GM12878 (cell line): ENCODE measurements around the gene OR2AG2. TPM values are rescaled to one million over a fixed set of nuclear protein-coding genes. Genes with fewer than 3 reads are reported as not detected.

ENCODE experiments used
- ATAC-seq: fragments of 200-7000 bp; cut with Tn5 transposase; 3 replicates; pipeline ENCODE4 v1.9.1; 2020; ENCODE audit warnings: mild to moderate bottlenecking, moderate library complexity
- BruUV-seq: library from RNA; stranded (reverse); fragments of 400-500 nt; replicated peaks from 2 replicates; lab custom pipeline; 2021; lab: Mats Ljungman, UMichigan
- CTCF ChIA-PET: fragments of 300-600 bp; sonication (Branson Sonifier 250); formaldehyde crosslinking; extraction: SDS; loops from one replicate; lab custom pipeline; 2021; ENCODE audit warnings: inconsistent platforms; lab: Yijun Ruan, JAX
- POLR2A ChIA-PET: fragments of 350-600 bp; formaldehyde crosslinking; extraction: SDS; loops from one replicate; lab custom pipeline; 2021; ENCODE audit warnings: inconsistent platforms; lab: Charles Lee
- RAD21 ChIA-PET: fragments of 300-600 bp; sonication (Branson Sonifier 250); formaldehyde crosslinking; loops from one replicate; lab custom pipeline; 2023; ENCODE audit warnings: antibody characterized with exemption; ENCODE audit not compliant: unreplicated experiment; lab: Charles Lee
- SMC1A ChIA-PET: fragments of 300-600 bp; sonication (Branson Sonifier 250); formaldehyde crosslinking; loops from one replicate; lab custom pipeline; 2023; ENCODE audit not compliant: unreplicated experiment, uncharacterized antibody; lab: Charles Lee
- DNase-seq: peaks from one replicate; pipeline ENCODE4 v3.0.0-alpha.2; 2011; ENCODE audit warnings: low read depth, low spot score
- FAIRE-seq: peaks from 3 replicates; lab custom pipeline; 2011; peaks lifted over from hg19 to GRCh38; lab: Jason Lieb, UNC
- H2AFZ ChIP-seq: 2 replicates; pipeline ENCODE4 v1.6.0; 2011; ENCODE audit warnings: low read depth, low read length, control low read depth; ENCODE audit not compliant: control insufficient read depth
- H3K27ac ChIP-seq: 2 replicates; pipeline ENCODE4 v1.5.1; 2011; ENCODE audit warnings: control low read depth; ENCODE audit not compliant: control insufficient read depth, insufficient read depth
- H3K27me3 ChIP-seq, 2 experiments: replicated peaks in 1 of 2; 2 replicates each; pipeline versions ENCODE4 v1.6.0 to v1.6.1; 2011; ENCODE audit warnings: low read length in 1 of 2; ENCODE audit not compliant: control insufficient read depth in 2 of 2, insufficient read depth in 2 of 2
- H3K36me3 ChIP-seq, 2 experiments: 2 replicates each; pipeline ENCODE4 v1.5.1; 2011; ENCODE audit warnings: low read length in 1 of 2; ENCODE audit not compliant: control insufficient read depth in 2 of 2, insufficient read depth in 2 of 2
- H3K4me1 ChIP-seq: 2 replicates; pipeline ENCODE4 v1.6.1; 2011; ENCODE audit warnings: mild to moderate bottlenecking, low read length, moderate library complexity, mixed read lengths; ENCODE audit not compliant: control insufficient read depth, insufficient read depth
- H3K4me2 ChIP-seq: 2 replicates; pipeline ENCODE4 v1.6.0; 2011; ENCODE audit warnings: control low read depth; ENCODE audit not compliant: control insufficient read depth, insufficient read depth
- H3K4me3 ChIP-seq: fragments of 200-600 bp; sonication (generic); 2 replicates; pipeline ENCODE4 v1.5.1; 2016
- H3K79me2 ChIP-seq: 2 replicates; pipeline ENCODE4 v1.6.0; 2011; ENCODE audit warnings: low read length; ENCODE audit not compliant: control insufficient read depth, insufficient read depth
- H3K9ac ChIP-seq: 2 replicates; pipeline ENCODE4 v1.8.0; 2011; ENCODE audit warnings: low read length, control low read depth, mixed read lengths; ENCODE audit not compliant: control insufficient read depth, insufficient read depth
- H3K9me3 ChIP-seq: replicated peaks from 3 replicates; pipeline ENCODE4 v1.5.1; 2011; ENCODE audit warnings: mild to moderate bottlenecking, low read length; ENCODE audit not compliant: control insufficient read depth, insufficient read depth
- H4K20me1 ChIP-seq: 2 replicates; pipeline ENCODE4 v1.6.0; 2011; ENCODE audit not compliant: control insufficient read depth, insufficient read depth
- CBX5 ChIP-seq: sonication (generic); IDR thresholded peaks from 2 replicates; pipeline ENCODE4 v1.6.1; 2016; ENCODE audit warnings: low read depth, moderate library complexity, mild to moderate bottlenecking, inconsistent platforms
- CHD1 ChIP-seq: IDR thresholded peaks from 2 replicates; pipeline ENCODE4 v1.6.1; 2012; ENCODE audit warnings: low read depth, low read length, improper control_type of control experiment
- EZH2 ChIP-seq: IDR thresholded peaks from 2 replicates; pipeline ENCODE4 v1.6.1; 2012; ENCODE audit warnings: low read depth, mild to moderate bottlenecking, control low read depth, inconsistent platforms, low read length, borderline replicate concordance; ENCODE audit not compliant: control insufficient read depth
- HDAC2 ChIP-seq: fragments of 200-600 bp; sonication (generic); IDR thresholded peaks from 2 replicates; pipeline ENCODE4 v1.6.1; 2017
- IKZF2 ChIP-seq, 2 experiments: fragments of 450-650 bp; IDR thresholded peaks; 2 replicates each; pipeline ENCODE4 v1.6.1; 2017; ENCODE audit warnings: mild to moderate bottlenecking in 2 of 2, moderate library complexity in 2 of 2
- MEF2A ChIP-seq: IDR thresholded peaks from 2 replicates; pipeline ENCODE4 v1.6.1; 2011; ENCODE audit warnings: low read depth, mild to moderate bottlenecking, low read length, moderate library complexity; ENCODE audit not compliant: insufficient read depth
- MTA3 ChIP-seq: IDR thresholded peaks from 2 replicates; pipeline ENCODE4 v1.6.1; 2012; ENCODE audit warnings: low read length, inconsistent platforms, borderline replicate concordance
- POLR2A ChIP-seq: IDR thresholded peaks from 2 replicates; pipeline ENCODE4 v1.6.1; 2011; ENCODE audit warnings: low read depth, mild to moderate bottlenecking, low read length
- RCOR1 ChIP-seq: conservative IDR thresholded peaks from 2 replicates; pipeline ENCODE4 v1.6.1; 2012; ENCODE audit warnings: low read depth, low read length, improper control_type of control experiment
- RUNX3 ChIP-seq: IDR thresholded peaks from 2 replicates; pipeline ENCODE4 v1.6.1; 2012; ENCODE audit warnings: low read length, inconsistent platforms
- SMARCA5 ChIP-seq: fragments of 450-650 bp; IDR thresholded peaks from 2 replicates; pipeline ENCODE4 v1.6.1; 2017; ENCODE audit warnings: mild to moderate bottlenecking
- SREBF2 ChIP-seq: IDR thresholded peaks from 2 replicates; pipeline ENCODE4 v1.6.1; 2012; ENCODE audit warnings: mild to moderate bottlenecking, low read length
- WGBS: methylation state at CpG from one replicate; pipeline ENCODE4 v1.1.6; 2016; ENCODE audit warnings: low lambda C conversion rate; ENCODE audit not compliant: insufficient replicate concordance, insufficient coverage; ENCODE audit errors: missing lambda C conversion rate; 5-methylcytosine and 5-hydroxymethylcytosine counted together
- in situ Hi-C: fragments of 300-500 bp; cut with MboI; formaldehyde crosslinking; loops from 9 replicates; pipeline ENCODE4 v1.14.3; 2018; ENCODE audit warnings: mixed read lengths
- intact Hi-C: fragments of 100-400 bp; cut with micrococcal nuclease; formaldehyde crosslinking; loops from one replicate; pipeline ENCODE4 v1.14.2; 2022; ENCODE audit not compliant: unreplicated experiment
- polyA plus RNA-seq, 11 experiments: library from polyadenylated mRNA; depleted of rRNA in 4 of 11; unstranded in 6 of 11; stranded (reverse) in 5 of 11; fragments of >200 nt; fragmentation: Nextera tagmentation in 4 of 11; fragmentation: Illumina TruSeq in 1 of 11; extraction: Ambion mirVana in 4 of 11; extraction: Trizol in 1 of 11; gene quantifications; 1 replicate in 1 of 11; 2 replicates in 10 of 11; pipeline versions ENCODE4 v1.2.1 to v1.2.3, GENCODE V29; 2011 to 2016; ENCODE audit warnings: inconsistent platforms in 2 of 11, missing spikeins in 2 of 11, low read depth in 1 of 11
- total RNA-seq, 4 experiments: library from RNA; depleted of rRNA in 3 of 4; stranded (reverse); fragments of >200 nt in 3 of 4; fragmentation: Illumina TruSeq in 1 of 4; extraction: Trizol in 1 of 4; gene quantifications; 2 replicates each; pipeline versions ENCODE4 v1.2.1 to v1.2.3, GENCODE V29; 2013 to 2021
- TF ChIP-seq, protein P1 (sequence below): IDR thresholded peaks from 2 replicates; pipeline ENCODE4 v1.6.1; 2011; ENCODE audit warnings: mild to moderate bottlenecking, low read depth, low read length, moderate library complexity; ENCODE audit not compliant: insufficient replicate concordance
- TF ChIP-seq, protein P2 (sequence below): IDR thresholded peaks from 2 replicates; pipeline ENCODE4 v1.6.1; 2012; ENCODE audit warnings: low read depth, low read length, improper control_type of control experiment
- TF ChIP-seq, protein P3 (sequence below): fragments of 450-650 bp; conservative IDR thresholded peaks from 2 replicates; pipeline ENCODE4 v1.6.1; 2017; ENCODE audit warnings: mild to moderate bottlenecking, moderate library complexity

The OR2AG2 gene
- total and polyA plus RNA-seq, 10 of the 15 experiments (the other 5 are each of a cell fraction or from before 2014, with no cell fraction given): 0.01 to 0.09 (median 0.07) TPM; not detected in 6

DNA sequence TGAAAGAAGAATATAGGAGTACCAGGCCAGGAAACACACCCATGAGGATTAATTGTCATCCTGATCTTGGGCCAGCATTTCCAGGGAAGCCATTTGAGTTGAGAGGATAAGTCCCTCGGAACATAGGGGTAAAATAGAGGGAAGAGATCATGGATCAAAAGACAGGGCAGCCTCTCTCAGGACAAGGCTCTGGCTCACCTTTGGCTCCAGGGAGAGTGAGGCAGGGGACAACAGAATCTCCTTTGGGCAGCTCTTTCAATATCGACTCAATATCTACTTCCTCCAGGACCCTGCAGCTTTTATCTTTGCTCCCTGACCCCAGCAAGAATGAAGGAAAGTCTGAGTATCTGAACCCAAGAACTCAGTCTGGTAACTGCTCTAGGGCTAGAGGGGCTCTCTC lies 10.9 kb upstream of the OR2AG2 start, which contains the start of gene OR2AG1:
OR2AG1 (plus strand) TSS at position 301 of the 400 bp plus-strand sequence. CDS start 2,018 bp downstream, outside the sequence.
- Histone ChIP-seq H3K9ac (no peak within 1 kb of the TSS), H4K20me1 (no peaks in the 10 kb centered on the region), H3K79me2 (no peaks in the 10 kb centered on the region), H3K9me3 (no peaks in the 10 kb centered on the region), H2AFZ (no peak within 1 kb of the TSS), H3K4me1 (no peaks in the 10 kb centered on the region), H3K27me3 (no peaks in the 10 kb centered on the region), H3K4me3 (no peak within 1 kb of the TSS), H3K4me2 (no peak within 1 kb of the TSS), H3K27ac (no peak within 1 kb of the TSS), H3K36me3 (no peaks in the 10 kb centered on the region)
- TF ChIP-seq CBX5 (no peak), SMARCA5 (no peak), MEF2A (no peak), CHD1 (no peak), EZH2 (no peak), RCOR1 (no peak), SREBF2 (no peak), POLR2A (no peak), IKZF2 (IDR thresholded peaks at IDR 0.05) (no peak), RUNX3 (no peak), HDAC2 (no peak), MTA3 (no peak)
- TF ChIP-seq, protein P1, sequence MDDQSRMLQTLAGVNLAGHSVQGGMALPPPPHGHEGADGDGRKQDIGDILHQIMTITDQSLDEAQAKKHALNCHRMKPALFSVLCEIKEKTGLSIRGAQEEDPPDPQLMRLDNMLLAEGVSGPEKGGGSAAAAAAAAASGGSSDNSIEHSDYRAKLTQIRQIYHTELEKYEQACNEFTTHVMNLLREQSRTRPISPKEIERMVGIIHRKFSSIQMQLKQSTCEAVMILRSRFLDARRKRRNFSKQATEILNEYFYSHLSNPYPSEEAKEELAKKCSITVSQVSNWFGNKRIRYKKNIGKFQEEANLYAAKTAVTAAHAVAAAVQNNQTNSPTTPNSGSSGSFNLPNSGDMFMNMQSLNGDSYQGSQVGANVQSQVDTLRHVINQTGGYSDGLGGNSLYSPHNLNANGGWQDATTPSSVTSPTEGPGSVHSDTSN: no peak
- TF ChIP-seq, protein P2, sequence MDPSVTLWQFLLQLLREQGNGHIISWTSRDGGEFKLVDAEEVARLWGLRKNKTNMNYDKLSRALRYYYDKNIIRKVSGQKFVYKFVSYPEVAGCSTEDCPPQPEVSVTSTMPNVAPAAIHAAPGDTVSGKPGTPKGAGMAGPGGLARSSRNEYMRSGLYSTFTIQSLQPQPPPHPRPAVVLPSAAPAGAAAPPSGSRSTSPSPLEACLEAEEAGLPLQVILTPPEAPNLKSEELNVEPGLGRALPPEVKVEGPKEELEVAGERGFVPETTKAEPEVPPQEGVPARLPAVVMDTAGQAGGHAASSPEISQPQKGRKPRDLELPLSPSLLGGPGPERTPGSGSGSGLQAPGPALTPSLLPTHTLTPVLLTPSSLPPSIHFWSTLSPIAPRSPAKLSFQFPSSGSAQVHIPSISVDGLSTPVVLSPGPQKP: no peak
- TF ChIP-seq, protein P3, sequence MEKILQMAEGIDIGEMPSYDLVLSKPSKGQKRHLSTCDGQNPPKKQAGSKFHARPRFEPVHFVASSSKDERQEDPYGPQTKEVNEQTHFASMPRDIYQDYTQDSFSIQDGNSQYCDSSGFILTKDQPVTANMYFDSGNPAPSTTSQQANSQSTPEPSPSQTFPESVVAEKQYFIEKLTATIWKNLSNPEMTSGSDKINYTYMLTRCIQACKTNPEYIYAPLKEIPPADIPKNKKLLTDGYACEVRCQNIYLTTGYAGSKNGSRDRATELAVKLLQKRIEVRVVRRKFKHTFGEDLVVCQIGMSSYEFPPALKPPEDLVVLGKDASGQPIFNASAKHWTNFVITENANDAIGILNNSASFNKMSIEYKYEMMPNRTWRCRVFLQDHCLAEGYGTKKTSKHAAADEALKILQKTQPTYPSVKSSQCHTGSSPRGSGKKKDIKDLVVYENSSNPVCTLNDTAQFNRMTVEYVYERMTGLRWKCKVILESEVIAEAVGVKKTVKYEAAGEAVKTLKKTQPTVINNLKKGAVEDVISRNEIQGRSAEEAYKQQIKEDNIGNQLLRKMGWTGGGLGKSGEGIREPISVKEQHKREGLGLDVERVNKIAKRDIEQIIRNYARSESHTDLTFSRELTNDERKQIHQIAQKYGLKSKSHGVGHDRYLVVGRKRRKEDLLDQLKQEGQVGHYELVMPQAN: no peak
- POLR2A ChIA-PET: no interaction called here
- 0% methylated on average over 2 of the region's 2 CpGs for WGBS
- SMC1A ChIA-PET: interaction anchor here (1.6 kb wide), 1 partner anchor 29 kb away, joined by 4 read pairs; no protein-coding TSS in a partner anchor
- CTCF ChIA-PET: interaction anchor here (1.0 kb wide), 1 partner anchor 45 kb away, joined by 3 read pairs; no protein-coding TSS in a partner anchor
- intact Hi-C loops (no loop called here), in situ Hi-C loops (no loop called here)
- DNase-seq (no peak), ATAC-seq (no peak), FAIRE-seq (no peak)
- BruUV-seq: no TSS peak
- RAD21 ChIA-PET: no interaction called here
